Measurements from ENCODE around the gene HEBP2. TPM values are rescaled to one million over a fixed set of nuclear protein-coding genes. Genes with fewer than 3 reads are reported as not detected.

HEBP2 gene
- total RNA-seq, 1 donor from 2014 or later = 11.9 TPM

DNA sequence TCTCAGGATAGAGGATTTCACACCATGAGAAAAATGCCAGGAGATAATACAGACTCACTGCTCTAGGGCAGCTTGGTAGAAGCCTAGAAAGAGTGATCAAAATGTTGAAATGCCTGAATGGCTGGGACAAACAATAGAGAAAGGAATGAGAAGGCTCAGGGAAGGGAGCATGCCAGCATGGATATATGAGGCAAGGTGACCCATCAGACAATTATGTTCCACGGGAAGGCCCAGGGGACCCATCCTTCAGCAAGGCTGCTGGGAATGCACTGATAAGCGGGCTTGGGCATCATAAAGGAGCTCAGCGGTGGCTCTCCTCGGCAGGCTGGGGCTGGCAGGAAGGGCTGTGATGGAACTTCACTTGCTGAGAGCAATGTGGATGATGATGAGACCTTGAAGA is 12.2 kb downstream of the HEBP2 start:
- Histone ChIP-seq H3K9ac (no peak overlapping the region), H4K20me1 (ENCODE audit: low read depth) (no peaks in the 10 kb centered on the region), H3K27ac (no peak overlapping the region), H3K27me3 (no peaks in the 10 kb centered on the region), H3K4me2 (no peak overlapping the region), H2AFZ (replicated peaks) (no peak overlapping the region), H3K79me2 (ENCODE audit: low read depth) (no peaks in the 10 kb centered on the region), H3K4me1 (peaks cover 4% of the 10 kb centered on the region), H3F3A (ENCODE audit: low read depth) (peaks cover 8% of the 10 kb centered on the region), H3K36me3 (no peaks in the 10 kb centered on the region), H3K9me3 (ENCODE audit: low read depth) (no peaks in the 10 kb centered on the region), H3K4me3 (no peak overlapping the region)
- Mint-ChIP-seq H3K27me3 (ENCODE audit: insufficient read depth, low read depth) (no peaks in the 10 kb centered on the region), H3K27ac (no peak overlapping the region), H3K9me3 (peaks cover 5% of the 10 kb centered on the region), H3K36me3 (peaks cover 45% of the 10 kb centered on the region), H3K4me1 (peaks cover 5% of the 10 kb centered on the region), H3K4me3 (no peak overlapping the region)
- TF ChIP-seq, protein P1, sequence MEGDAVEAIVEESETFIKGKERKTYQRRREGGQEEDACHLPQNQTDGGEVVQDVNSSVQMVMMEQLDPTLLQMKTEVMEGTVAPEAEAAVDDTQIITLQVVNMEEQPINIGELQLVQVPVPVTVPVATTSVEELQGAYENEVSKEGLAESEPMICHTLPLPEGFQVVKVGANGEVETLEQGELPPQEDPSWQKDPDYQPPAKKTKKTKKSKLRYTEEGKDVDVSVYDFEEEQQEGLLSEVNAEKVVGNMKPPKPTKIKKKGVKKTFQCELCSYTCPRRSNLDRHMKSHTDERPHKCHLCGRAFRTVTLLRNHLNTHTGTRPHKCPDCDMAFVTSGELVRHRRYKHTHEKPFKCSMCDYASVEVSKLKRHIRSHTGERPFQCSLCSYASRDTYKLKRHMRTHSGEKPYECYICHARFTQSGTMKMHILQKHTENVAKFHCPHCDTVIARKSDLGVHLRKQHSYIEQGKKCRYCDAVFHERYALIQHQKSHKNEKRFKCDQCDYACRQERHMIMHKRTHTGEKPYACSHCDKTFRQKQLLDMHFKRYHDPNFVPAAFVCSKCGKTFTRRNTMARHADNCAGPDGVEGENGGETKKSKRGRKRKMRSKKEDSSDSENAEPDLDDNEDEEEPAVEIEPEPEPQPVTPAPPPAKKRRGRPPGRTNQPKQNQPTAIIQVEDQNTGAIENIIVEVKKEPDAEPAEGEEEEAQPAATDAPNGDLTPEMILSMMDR (IDR thresholded peaks at IDR 0.05) = no peak
- TF ChIP-seq EZH2phosphoT487 (IDR thresholded peaks at IDR 0.05) = no peak
- TF ChIP-seq EZH2 (IDR thresholded peaks at IDR 0.05) = no peak
- no peak for DNase-seq (ENCODE audit: low spot score)

DNA sequence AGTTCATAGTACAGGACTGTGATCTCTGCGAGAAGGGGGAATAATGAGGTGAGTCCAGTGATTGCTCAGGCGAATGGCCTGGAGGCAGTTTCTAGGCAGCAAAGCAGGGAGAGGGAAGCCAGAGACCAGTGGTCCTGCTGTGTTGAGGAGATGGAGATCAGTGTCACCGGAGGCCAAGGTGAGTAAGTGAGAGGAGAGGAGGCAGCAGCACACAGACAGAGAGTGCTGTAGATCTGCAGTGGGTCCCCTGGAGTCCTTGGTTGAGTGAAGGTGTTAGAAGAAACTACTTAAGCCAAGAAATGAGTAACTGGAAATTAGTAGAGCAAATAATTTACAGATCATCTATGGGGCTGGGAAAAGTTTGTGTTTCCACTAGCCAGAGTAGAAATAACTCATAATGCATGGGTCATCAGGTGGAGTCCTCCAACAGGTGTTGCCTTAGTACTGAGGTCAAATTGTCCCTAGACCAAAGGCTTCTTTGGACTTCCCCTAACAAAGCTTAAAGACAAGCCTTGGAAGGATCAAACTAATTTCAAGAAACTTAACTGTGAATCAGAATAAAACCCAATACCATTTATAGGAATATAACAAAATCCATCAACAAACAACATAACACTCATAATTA is 13.6 kb downstream of the HEBP2 start:
- Histone ChIP-seq H3K4me2 (no peak overlapping the region), H3K9me3 (ENCODE audit: low read depth) (no peaks in the 10 kb centered on the region), H3K27ac (no peak overlapping the region), H3K4me3 (no peak overlapping the region), H3K79me2 (ENCODE audit: low read depth) (no peaks in the 10 kb centered on the region), H3K4me1 (peaks cover 4% of the 10 kb centered on the region), H3F3A (ENCODE audit: low read depth) (peaks cover 8% of the 10 kb centered on the region), H4K20me1 (ENCODE audit: low read depth) (no peaks in the 10 kb centered on the region), H3K27me3 (no peaks in the 10 kb centered on the region), H3K9ac (no peak overlapping the region), H3K36me3 (no peaks in the 10 kb centered on the region), H2AFZ (replicated peaks) (no peak overlapping the region)
- Mint-ChIP-seq H3K4me3 (no peak overlapping the region), H3K36me3 (peaks cover 52% of the 10 kb centered on the region), H3K4me1 (peaks cover 5% of the 10 kb centered on the region), H3K9me3 (peaks cover 5% of the 10 kb centered on the region), H3K27me3 (ENCODE audit: insufficient read depth, low read depth) (no peaks in the 10 kb centered on the region), H3K27ac (no peak overlapping the region)
- TF ChIP-seq EZH2 (IDR thresholded peaks at IDR 0.05) = no peak
- TF ChIP-seq EZH2phosphoT487 (IDR thresholded peaks at IDR 0.05) = no peak
- no peak for DNase-seq (ENCODE audit: low spot score)

DNA sequence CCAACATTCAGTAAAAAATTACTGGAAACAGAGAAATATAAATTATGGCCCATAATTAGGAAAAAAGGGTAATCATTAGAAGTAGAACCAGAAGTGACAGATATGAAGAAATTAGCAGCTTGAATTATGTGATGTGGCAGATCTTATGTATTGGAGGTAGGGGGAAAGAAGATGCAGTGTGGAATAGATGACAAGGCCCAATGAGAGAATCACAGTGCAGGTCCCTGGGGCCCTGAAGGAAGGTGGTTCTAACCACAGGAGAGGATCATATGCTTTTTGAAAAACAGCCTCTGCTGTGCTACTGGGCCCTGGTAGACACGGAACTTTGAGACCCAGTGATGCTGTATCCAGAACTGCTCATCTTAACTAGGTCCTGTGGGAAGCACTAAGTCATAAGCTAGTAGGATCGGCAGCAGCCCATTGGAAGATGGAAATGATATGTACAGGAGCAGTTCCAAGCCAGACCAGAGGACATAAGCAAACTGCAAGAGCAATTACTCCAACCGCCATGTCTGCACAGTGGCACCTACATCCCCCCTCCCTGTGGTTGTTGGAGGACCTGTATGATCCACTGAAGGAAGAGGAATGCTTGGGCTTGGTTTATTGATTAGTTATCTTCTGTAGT is 14.2 kb downstream of the HEBP2 start:
- peaks cover 51% of the 10 kb centered on the region for H3K36me3 Mint-ChIP-seq
- H3K27ac Mint-ChIP-seq = no peak overlapping the region
- peaks cover 5% of the 10 kb centered on the region for H3K4me1 Mint-ChIP-seq

More for the DNA sequence above, 14.2 kb downstream of the HEBP2 start:
- no peak for DNase-seq (ENCODE audit: low spot score)
- Histone ChIP-seq H3K4me2 (no peak overlapping the region), H3K4me3 (no peak overlapping the region), H3K9ac (no peak overlapping the region), H3K36me3 (no peaks in the 10 kb centered on the region), H3F3A (ENCODE audit: low read depth) (peaks cover 8% of the 10 kb centered on the region), H3K27ac (no peak overlapping the region), H2AFZ (replicated peaks) (no peak overlapping the region), H3K4me1 (peaks cover 4% of the 10 kb centered on the region), H4K20me1 (ENCODE audit: low read depth) (no peaks in the 10 kb centered on the region), H3K27me3 (no peaks in the 10 kb centered on the region), H3K79me2 (ENCODE audit: low read depth) (no peaks in the 10 kb centered on the region), H3K9me3 (ENCODE audit: low read depth) (no peaks in the 10 kb centered on the region)
- Mint-ChIP-seq H3K27me3 (ENCODE audit: insufficient read depth, low read depth) (peaks cover 2% of the 10 kb centered on the region), H3K9me3 (peaks cover 5% of the 10 kb centered on the region), H3K4me3 (no peak overlapping the region)
- no peak for TF ChIP-seq EZH2phosphoT487 (IDR thresholded peaks at IDR 0.05)
- TF ChIP-seq, protein P1 (IDR thresholded peaks at IDR 0.05) = no peak
- TF ChIP-seq EZH2 (IDR thresholded peaks at IDR 0.05) = no peak
